ENCODE results near the gene KRTAP10-4.

DNA sequence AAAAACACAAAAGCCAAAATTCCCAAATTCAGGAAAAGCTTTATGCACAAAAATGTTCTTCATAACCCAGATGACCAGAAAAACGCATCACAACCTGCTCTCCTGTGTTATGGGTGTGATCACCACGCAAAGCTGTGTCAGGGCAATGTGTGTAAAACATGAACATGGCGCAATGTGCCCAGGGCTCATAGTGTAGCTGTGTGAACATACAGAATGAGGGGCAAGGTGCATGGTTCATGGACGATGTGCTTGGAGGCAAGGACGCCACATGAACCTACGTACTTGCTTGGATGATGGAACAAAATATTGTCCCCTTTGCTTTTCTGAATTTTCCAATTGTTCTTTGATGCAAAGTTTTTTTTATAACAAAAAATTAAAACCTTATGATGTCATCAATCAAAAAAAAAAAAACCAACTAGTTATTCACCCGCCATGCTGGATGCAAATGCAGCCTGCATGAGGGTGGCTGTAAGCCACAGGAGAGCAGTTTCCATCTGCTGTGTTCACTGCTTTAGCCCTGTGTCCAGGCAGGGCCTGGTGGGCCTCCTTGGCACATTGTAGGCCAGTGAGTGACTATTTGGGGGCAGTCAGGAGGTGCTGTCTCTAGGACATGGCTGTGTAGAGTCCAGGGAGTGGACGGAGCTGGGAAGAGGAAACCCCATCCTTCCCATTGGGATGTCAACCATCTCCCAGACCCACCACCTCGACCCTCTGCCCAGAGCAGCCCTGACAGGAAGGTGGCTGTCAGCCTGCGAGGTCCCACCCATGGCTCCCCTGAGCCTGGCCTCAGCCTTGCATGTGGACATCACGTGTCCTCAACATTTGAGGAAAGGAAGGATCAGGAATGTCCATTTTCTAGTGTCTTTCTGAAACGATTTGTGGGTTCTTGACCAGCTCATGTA, 47.2 kb upstream of the KRTAP10-4 start:
- TF ChIP-seq, protein P1, sequence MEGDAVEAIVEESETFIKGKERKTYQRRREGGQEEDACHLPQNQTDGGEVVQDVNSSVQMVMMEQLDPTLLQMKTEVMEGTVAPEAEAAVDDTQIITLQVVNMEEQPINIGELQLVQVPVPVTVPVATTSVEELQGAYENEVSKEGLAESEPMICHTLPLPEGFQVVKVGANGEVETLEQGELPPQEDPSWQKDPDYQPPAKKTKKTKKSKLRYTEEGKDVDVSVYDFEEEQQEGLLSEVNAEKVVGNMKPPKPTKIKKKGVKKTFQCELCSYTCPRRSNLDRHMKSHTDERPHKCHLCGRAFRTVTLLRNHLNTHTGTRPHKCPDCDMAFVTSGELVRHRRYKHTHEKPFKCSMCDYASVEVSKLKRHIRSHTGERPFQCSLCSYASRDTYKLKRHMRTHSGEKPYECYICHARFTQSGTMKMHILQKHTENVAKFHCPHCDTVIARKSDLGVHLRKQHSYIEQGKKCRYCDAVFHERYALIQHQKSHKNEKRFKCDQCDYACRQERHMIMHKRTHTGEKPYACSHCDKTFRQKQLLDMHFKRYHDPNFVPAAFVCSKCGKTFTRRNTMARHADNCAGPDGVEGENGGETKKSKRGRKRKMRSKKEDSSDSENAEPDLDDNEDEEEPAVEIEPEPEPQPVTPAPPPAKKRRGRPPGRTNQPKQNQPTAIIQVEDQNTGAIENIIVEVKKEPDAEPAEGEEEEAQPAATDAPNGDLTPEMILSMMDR (IDR thresholded peaks at IDR 0.05; ENCODE audit: low read depth, low read length, missing input control), result no peak
- TF ChIP-seq RAD21 (IDR thresholded peaks at IDR 0.05) (no peak), JUND (IDR thresholded peaks at IDR 0.05) (no peak), SP1 (IDR thresholded peaks at IDR 0.05) (no peak)
